Measurements from ENCODE around the gene PLXDC1.

- TF ChIP-seq, protein P1, sequence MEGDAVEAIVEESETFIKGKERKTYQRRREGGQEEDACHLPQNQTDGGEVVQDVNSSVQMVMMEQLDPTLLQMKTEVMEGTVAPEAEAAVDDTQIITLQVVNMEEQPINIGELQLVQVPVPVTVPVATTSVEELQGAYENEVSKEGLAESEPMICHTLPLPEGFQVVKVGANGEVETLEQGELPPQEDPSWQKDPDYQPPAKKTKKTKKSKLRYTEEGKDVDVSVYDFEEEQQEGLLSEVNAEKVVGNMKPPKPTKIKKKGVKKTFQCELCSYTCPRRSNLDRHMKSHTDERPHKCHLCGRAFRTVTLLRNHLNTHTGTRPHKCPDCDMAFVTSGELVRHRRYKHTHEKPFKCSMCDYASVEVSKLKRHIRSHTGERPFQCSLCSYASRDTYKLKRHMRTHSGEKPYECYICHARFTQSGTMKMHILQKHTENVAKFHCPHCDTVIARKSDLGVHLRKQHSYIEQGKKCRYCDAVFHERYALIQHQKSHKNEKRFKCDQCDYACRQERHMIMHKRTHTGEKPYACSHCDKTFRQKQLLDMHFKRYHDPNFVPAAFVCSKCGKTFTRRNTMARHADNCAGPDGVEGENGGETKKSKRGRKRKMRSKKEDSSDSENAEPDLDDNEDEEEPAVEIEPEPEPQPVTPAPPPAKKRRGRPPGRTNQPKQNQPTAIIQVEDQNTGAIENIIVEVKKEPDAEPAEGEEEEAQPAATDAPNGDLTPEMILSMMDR (IDR thresholded peaks at IDR 0.05 in 8 of 11, conservative IDR thresholded peaks at IDR 0.05 in 3 of 11), result no peak
- no peak for TF ChIP-seq POLR2AphosphoS5 (IDR thresholded peaks at IDR 0.05)
These were observed 42.7 kb downstream of the PLXDC1 start for GRCh38 chr17:39108461-39109375.
